Measurements from ENCODE around the gene CRYGB. TPM values are rescaled to one million over a fixed set of nuclear protein-coding genes. Genes with fewer than 3 reads are reported as not detected.
"Not testable (repeated sequence)": the region's sequence is repeated elsewhere in the genome, so short reads cannot be mapped to it uniquely, and the experiment has no call there.

The CRYGB gene
- total RNA-seq, 1 experiment from 2014 or later, result not detected

DNA sequence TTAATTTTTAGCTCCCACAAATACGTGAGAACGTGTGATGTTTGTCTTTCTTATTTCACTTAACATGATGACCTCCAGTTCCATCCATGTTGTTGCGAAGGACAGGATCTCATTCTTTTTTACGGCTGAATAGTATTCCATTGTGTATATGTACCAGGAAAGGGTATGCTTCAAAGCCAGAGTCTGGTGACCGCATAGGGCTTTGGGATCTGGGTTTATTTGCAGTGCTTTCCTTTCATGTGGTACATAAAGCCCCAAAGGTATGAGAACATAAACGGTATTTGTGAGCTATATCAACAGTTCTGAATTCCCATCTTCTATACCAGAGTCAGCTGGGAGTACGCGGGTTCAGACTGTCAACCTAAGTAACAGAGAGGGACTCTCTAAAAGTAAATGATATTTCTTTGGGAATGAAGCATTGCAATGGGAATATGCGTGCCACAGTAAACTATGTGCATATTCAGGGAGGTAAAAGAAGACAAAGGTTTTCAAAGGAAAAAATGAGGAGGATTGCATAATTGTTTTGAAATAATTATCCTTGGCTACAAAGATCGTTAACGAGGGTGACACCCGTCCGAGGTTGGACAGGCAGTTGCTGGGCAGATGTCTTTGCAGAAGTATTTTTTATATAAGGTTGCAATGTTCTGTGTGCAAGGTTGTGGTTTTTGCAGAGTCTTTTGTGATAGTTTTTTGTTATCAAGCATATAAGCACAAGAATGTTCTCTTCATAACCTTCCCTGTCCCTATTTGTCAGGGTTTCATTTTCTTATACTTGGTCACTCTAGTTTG is 46.1 kb downstream of the CRYGB start:
- H2BK120ac ChIP-seq (ENCODE audit: low read depth, low read length, poor library complexity, severe bottlenecking), result no peak overlapping the region
- no peaks in the 10 kb centered on the region for H3K27me3 Mint-ChIP-seq (ENCODE audit: low read depth)
- no peak overlapping the region for H3K4me2 ChIP-seq (ENCODE audit: insufficient read depth, insufficient read length, low read length)
- no CpG with 5 or more reads among the region's 13 CpGs for WGBS (ENCODE audit: extremely low coverage, insufficient read length, low lambda C conversion rate)
- H3K9me3 Mint-ChIP-seq, result peaks cover 0 to 3% of the 10 kb centered on the region in 2 experiments; a peak in 1 of 5 replicates
- no peak overlapping the region for H3K4ac ChIP-seq (ENCODE audit: low read depth, low read length)
- no peak overlapping the region for H3K14ac ChIP-seq (ENCODE audit: insufficient read depth, low read length)
- no peak overlapping the region for H2BK15ac ChIP-seq (ENCODE audit: low read depth, low read length)
- H4K8ac ChIP-seq (replicated peaks; ENCODE audit: insufficient read length, low read depth, low read length), result no peak overlapping the region
- no peaks in the 10 kb centered on the region for H3K27me3 ChIP-seq (ENCODE audit: insufficient read depth, low read length)
- H3K23me2 ChIP-seq (ENCODE audit: insufficient read length, low read depth, low read length, poor library complexity, severe bottlenecking), result no peaks in the 10 kb centered on the region
- H3K36me3 Mint-ChIP-seq (ENCODE audit: insufficient read depth in 1 of 3, low read depth in 3 of 3), result no peaks in the 10 kb centered on the region
- H3K23ac ChIP-seq (ENCODE audit: insufficient read length, low read depth, low read length), result no peak overlapping the region
- H4K91ac ChIP-seq (ENCODE audit: insufficient read length, low read depth, low read length), result no peak overlapping the region
- peaks cover 17 to 21% of the 10 kb centered on the region in 2 experiments for H3K4me1 Mint-ChIP-seq
- H2BK12ac ChIP-seq (ENCODE audit: insufficient read length, low read depth, low read length), result no peak overlapping the region
- no peaks in the 10 kb centered on the region for H3K79me2 ChIP-seq (ENCODE audit: insufficient read depth, low read length)
- H3K4me3 Mint-ChIP-seq, result no peak overlapping the region
- H3K27ac ChIP-seq (ENCODE audit: insufficient read length, low read depth, low read length), result no peak overlapping the region
- H3K79me1 ChIP-seq (ENCODE audit: insufficient read depth, low read depth, low read length, poor library complexity, severe bottlenecking), result no peaks in the 10 kb centered on the region
- no peak overlapping the region for H3K18ac ChIP-seq (ENCODE audit: insufficient read length, low read depth, low read length)
- H3K27ac Mint-ChIP-seq, result no peak overlapping the region
- TF ChIP-seq, protein P1, sequence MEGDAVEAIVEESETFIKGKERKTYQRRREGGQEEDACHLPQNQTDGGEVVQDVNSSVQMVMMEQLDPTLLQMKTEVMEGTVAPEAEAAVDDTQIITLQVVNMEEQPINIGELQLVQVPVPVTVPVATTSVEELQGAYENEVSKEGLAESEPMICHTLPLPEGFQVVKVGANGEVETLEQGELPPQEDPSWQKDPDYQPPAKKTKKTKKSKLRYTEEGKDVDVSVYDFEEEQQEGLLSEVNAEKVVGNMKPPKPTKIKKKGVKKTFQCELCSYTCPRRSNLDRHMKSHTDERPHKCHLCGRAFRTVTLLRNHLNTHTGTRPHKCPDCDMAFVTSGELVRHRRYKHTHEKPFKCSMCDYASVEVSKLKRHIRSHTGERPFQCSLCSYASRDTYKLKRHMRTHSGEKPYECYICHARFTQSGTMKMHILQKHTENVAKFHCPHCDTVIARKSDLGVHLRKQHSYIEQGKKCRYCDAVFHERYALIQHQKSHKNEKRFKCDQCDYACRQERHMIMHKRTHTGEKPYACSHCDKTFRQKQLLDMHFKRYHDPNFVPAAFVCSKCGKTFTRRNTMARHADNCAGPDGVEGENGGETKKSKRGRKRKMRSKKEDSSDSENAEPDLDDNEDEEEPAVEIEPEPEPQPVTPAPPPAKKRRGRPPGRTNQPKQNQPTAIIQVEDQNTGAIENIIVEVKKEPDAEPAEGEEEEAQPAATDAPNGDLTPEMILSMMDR (conservative IDR thresholded peaks at IDR 0.05), result no peak
- H2AK5ac ChIP-seq (ENCODE audit: insufficient read length, low read length), result no peak overlapping the region
- H3K4me1 ChIP-seq (ENCODE audit: insufficient read depth, low read length), result no peaks in the 10 kb centered on the region; the same call in 1 of the 2 replicates
- H3K9ac ChIP-seq (ENCODE audit: extremely low read depth, insufficient read length, low read length), result no peak overlapping the region
- no peak overlapping the region for H2BK20ac ChIP-seq (ENCODE audit: low read depth, low read length, poor library complexity, severe bottlenecking)
- H2BK5ac ChIP-seq (ENCODE audit: insufficient read length, low read length), result no peak overlapping the region
- H2AFZ ChIP-seq (ENCODE audit: low read length), result no peak overlapping the region
- H3T11ph ChIP-seq (ENCODE audit: low read length), result no peak overlapping the region
- no peak overlapping the region for H4K5ac ChIP-seq (ENCODE audit: insufficient read length, low read depth, low read length)
- no peak for DNase-seq
- H3K56ac ChIP-seq (ENCODE audit: insufficient read length, low read depth, low read length), result no peak overlapping the region
- no peaks in the 10 kb centered on the region for H3K9me3 ChIP-seq (ENCODE audit: control insufficient read depth, low read depth, low read length)
- no peaks in the 10 kb centered on the region for H4K20me1 ChIP-seq (ENCODE audit: control insufficient read depth, insufficient read depth, insufficient read length)

GRCh38 chr2:208098701-208099100 is 47.3 kb downstream of the CRYGB start:
- H3K27me3 Mint-ChIP-seq (ENCODE audit: low read depth), result not testable (repeated sequence)

More at GRCh38 chr2:208098701-208099100, 47.3 kb downstream of the CRYGB start:
- H2BK120ac ChIP-seq (ENCODE audit: low read depth, low read length, poor library complexity, severe bottlenecking); H4K91ac ChIP-seq (ENCODE audit: insufficient read length, low read depth, low read length); H3K79me1 ChIP-seq (ENCODE audit: insufficient read depth, low read depth, low read length, poor library complexity, severe bottlenecking); H3K23me2 ChIP-seq (ENCODE audit: insufficient read length, low read depth, low read length, poor library complexity, severe bottlenecking); H2BK15ac ChIP-seq (ENCODE audit: low read depth, low read length); H3K9me3 ChIP-seq (ENCODE audit: control insufficient read depth, low read depth, low read length); H4K5ac ChIP-seq (ENCODE audit: insufficient read length, low read depth, low read length); DNase-seq; H3K4me2 ChIP-seq (ENCODE audit: insufficient read depth, insufficient read length, low read length); H3K27ac Mint-ChIP-seq; H3K9ac ChIP-seq (ENCODE audit: extremely low read depth, insufficient read length, low read length); H2BK20ac ChIP-seq (ENCODE audit: low read depth, low read length, poor library complexity, severe bottlenecking); H3K56ac ChIP-seq (ENCODE audit: insufficient read length, low read depth, low read length); H3K79me2 ChIP-seq (ENCODE audit: insufficient read depth, low read length); H2BK12ac ChIP-seq (ENCODE audit: insufficient read length, low read depth, low read length); H3K4me3 Mint-ChIP-seq; H3K23ac ChIP-seq (ENCODE audit: insufficient read length, low read depth, low read length); H2BK5ac ChIP-seq (ENCODE audit: insufficient read length, low read length); H3K4ac ChIP-seq (ENCODE audit: low read depth, low read length); H2AFZ ChIP-seq (ENCODE audit: low read length); H3K14ac ChIP-seq (ENCODE audit: insufficient read depth, low read length); H3K9me3 Mint-ChIP-seq; H3T11ph ChIP-seq (ENCODE audit: low read length); H4K20me1 ChIP-seq (ENCODE audit: control insufficient read depth, insufficient read depth, insufficient read length); H3K36me3 Mint-ChIP-seq (ENCODE audit: insufficient read depth in 1 of 3, low read depth in 3 of 3); H3K18ac ChIP-seq (ENCODE audit: insufficient read length, low read depth, low read length); H2AK5ac ChIP-seq (ENCODE audit: insufficient read length, low read length); H3K27ac ChIP-seq (ENCODE audit: insufficient read length, low read depth, low read length); H4K8ac ChIP-seq (replicated peaks; ENCODE audit: insufficient read length, low read depth, low read length); H3K4me1 ChIP-seq (ENCODE audit: insufficient read depth, low read length); H3K27me3 ChIP-seq (ENCODE audit: insufficient read depth, low read length): not testable (repeated sequence)
- WGBS (ENCODE audit: extremely low coverage, insufficient read length, low lambda C conversion rate), result no CpG with 5 or more reads among the region's 1 CpG
- H3K4me1 Mint-ChIP-seq, result peaks cover 9 to 13% of the 10 kb centered on the region in 2 experiments

All from H9 (cell line).